ENCODE results near the gene CTTN.
A peak's percentile ranks its signal among the peaks of the same experiment; 100 is the strongest.

CTTN gene

GRCh38 chr11:70397983-70398833 is at the start of gene CTTN:
Gene CTTN (plus strand): TSS chr11:70398529. CDS start chr11:70407298, 8,769 bp downstream.
- no peak for FAIRE-seq
- DNase-seq (ENCODE audit: low spot score): peak; percentile 96

- no peak for FAIRE-seq
- no peak for DNase-seq (ENCODE audit: low spot score)
These were observed 49.7 kb upstream of the CTTN start for GRCh38 chr11:70348608-70349007.

- no peak for FAIRE-seq
- DNase-seq (ENCODE audit: low spot score): no peak
These were observed 46.7 kb upstream of the CTTN start for GRCh38 chr11:70351646-70352045.

GRCh38 chr11:70352100-70352499 is 46.2 kb upstream of the CTTN start:
- DNase-seq (ENCODE audit: low spot score): no peak
- FAIRE-seq: no peak

- no peak for FAIRE-seq
- DNase-seq (ENCODE audit: low spot score): no peak
These were observed 45.7 kb upstream of the CTTN start for GRCh38 chr11:70352601-70353000.

GRCh38 chr11:70353329-70353728 is 45.0 kb upstream of the CTTN start:
- FAIRE-seq (no peak), DNase-seq (ENCODE audit: low spot score) (no peak)

GRCh38 chr11:70353900-70354568 is 44.3 kb upstream of the CTTN start:
- FAIRE-seq (no peak), DNase-seq (ENCODE audit: low spot score) (no peak)

GRCh38 chr11:70354629-70355028 is 43.7 kb upstream of the CTTN start:
- FAIRE-seq: no peak
- DNase-seq (ENCODE audit: low spot score): no peak

GRCh38 chr11:70358753-70359152 is 39.6 kb upstream of the CTTN start:
- no peak for FAIRE-seq
- no peak for DNase-seq (ENCODE audit: low spot score)

GRCh38 chr11:70359451-70360205 is 38.7 kb upstream of the CTTN start:
- DNase-seq (ENCODE audit: low spot score): no peak
- no peak for FAIRE-seq

GRCh38 chr11:70360211-70360610 is 38.1 kb upstream of the CTTN start:
- FAIRE-seq: no peak

GRCh38 chr11:70364178-70364577 is 34.2 kb upstream of the CTTN start:
- DNase-seq (ENCODE audit: low spot score): no peak
- no peak for FAIRE-seq

More at GRCh38 chr11:70360211-70360610, 38.1 kb upstream of the CTTN start:
- no peak for DNase-seq (ENCODE audit: low spot score)

- DNase-seq (ENCODE audit: low spot score) (no peak), FAIRE-seq (no peak)
These were observed 33.4 kb upstream of the CTTN start for GRCh38 chr11:70364745-70365543.

GRCh38 chr11:70365544-70365927 is 32.8 kb upstream of the CTTN start:
- FAIRE-seq: no peak
- no peak for DNase-seq (ENCODE audit: low spot score)

- no peak for FAIRE-seq
- no peak for DNase-seq (ENCODE audit: low spot score)
These were observed 31.3 kb upstream of the CTTN start for GRCh38 chr11:70367071-70367470.

GRCh38 chr11:70368961-70369360 is 29.4 kb upstream of the CTTN start:
- FAIRE-seq (no peak), DNase-seq (ENCODE audit: low spot score) (no peak)

- FAIRE-seq (peak; percentile 100), DNase-seq (ENCODE audit: low spot score) (no peak)
These were observed 27.1 kb upstream of the CTTN start for GRCh38 chr11:70371241-70371640.

GRCh38 chr11:70372076-70372475 is 26.3 kb upstream of the CTTN start:
- FAIRE-seq (no peak), DNase-seq (ENCODE audit: low spot score) (no peak)

- FAIRE-seq: no peak
- DNase-seq (ENCODE audit: low spot score): no peak
These were observed 21.7 kb upstream of the CTTN start for GRCh38 chr11:70376621-70377020.

GRCh38 chr11:70377645-70378044 is 20.7 kb upstream of the CTTN start:
- no peak for FAIRE-seq
- no peak for DNase-seq (ENCODE audit: low spot score)

- FAIRE-seq: no peak
- DNase-seq (ENCODE audit: low spot score): no peak
These were observed 19.7 kb upstream of the CTTN start for GRCh38 chr11:70378506-70379134.

Data from urothelium cell line (cell line).